ENCODE results near the gene GOLPH3. TPM values are rescaled to one million over a fixed set of nuclear protein-coding genes. Genes with fewer than 3 reads are reported as not detected.

GOLPH3 gene
- total and polyA plus RNA-seq, 2 of the 4 experiments (the other 2 are of a cell fraction): 38.2 to 41.3 TPM

DNA sequence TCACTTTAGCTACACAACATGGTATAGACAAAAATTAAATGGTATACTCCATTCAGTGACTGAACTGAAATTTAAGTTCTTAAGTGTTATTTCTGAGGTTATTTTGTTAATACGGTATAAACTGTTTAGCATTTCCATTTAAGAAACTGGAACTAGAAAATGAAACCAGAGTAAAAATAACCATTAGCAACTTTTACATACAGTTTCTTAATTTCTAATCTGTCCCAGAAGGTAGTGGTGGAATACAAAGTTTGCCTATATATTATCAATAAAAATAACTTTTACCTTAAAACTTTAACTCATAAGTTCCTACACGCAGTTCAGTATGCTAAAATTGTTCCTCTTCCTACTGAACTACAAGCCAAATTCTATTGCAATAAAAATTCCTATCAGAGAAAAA, 10.3 kb downstream of the GOLPH3 start:
- POLR2A ChIA-PET (ENCODE audit: unreplicated experiment): interaction anchor here (0.9 kb wide), 1 partner anchor 10 kb away, joined by 3 read pairs; the partner anchor contains the start of gene GOLPH3
- Histone ChIP-seq H4K5ac (ENCODE audit: low read depth, low read length) (no peak overlapping the region), H3K36me3 (ENCODE audit: control insufficient read depth, insufficient read depth, low read length) (peaks cover 28% of the 10 kb centered on the region), H2AFZ (replicated peaks; ENCODE audit: low read length, poor library complexity) (no peak overlapping the region), H3K4me1 (ENCODE audit: control insufficient read depth, insufficient read depth, low read length) (peaks cover 5% of the 10 kb centered on the region), H3K27ac (ENCODE audit: insufficient read depth, low read length) (no peak overlapping the region), H3K4me2 (ENCODE audit: low read depth, low read length) (no peak overlapping the region), H3K23ac (ENCODE audit: low read depth, low read length) (no peak overlapping the region), H3K9me1 (ENCODE audit: insufficient read depth, low read length) (peaks cover 6% of the 10 kb centered on the region), H3K18ac (ENCODE audit: low read depth, low read length) (no peak overlapping the region), H2BK15ac (ENCODE audit: low read depth, low read length) (no peak overlapping the region), H3K27me3 (ENCODE audit: control insufficient read depth, insufficient read depth, low read length) (no peaks in the 10 kb centered on the region), H2BK120ac (ENCODE audit: low read depth, low read length) (no peak overlapping the region), H3K56ac (ENCODE audit: extremely low read depth, insufficient read depth, low read length) (no peak overlapping the region), H3K9ac (ENCODE audit: low read depth, low read length) (no peak overlapping the region), H3K9me3 (ENCODE audit: control insufficient read depth, insufficient read depth, low read length) (no peaks in the 10 kb centered on the region), H3K4me3 (ENCODE audit: insufficient read depth, low read depth, low read length) (no peak overlapping the region), H3K14ac (replicated peaks; ENCODE audit: low read depth, low read length) (no peak overlapping the region), H4K8ac (ENCODE audit: low read depth in 2 of 2, low read length in 2 of 2) (no peak overlapping the region), H3K79me1 (ENCODE audit: low read depth in 1 of 2, low read length in 2 of 2) (peaks cover 3 to 41% of the 10 kb centered on the region in 2 experiments; a peak in 3 of 4 replicates), H4K20me1 (ENCODE audit: insufficient read depth, low read length) (peaks cover 85% of the 10 kb centered on the region), H4K91ac (ENCODE audit: insufficient read depth, low read depth, low read length) (no peak overlapping the region), H2BK5ac (ENCODE audit: low read depth, low read length, poor library complexity, severe bottlenecking) (no peak overlapping the region), H2AK9ac (replicated peaks; ENCODE audit: low read depth, low read length, poor library complexity) (no peak overlapping the region), H2AK5ac (ENCODE audit: low read depth, low read length) (no peak overlapping the region), H3K4ac (ENCODE audit: low read depth, low read length) (no peak overlapping the region), H2BK20ac (ENCODE audit: low read depth, low read length) (no peak overlapping the region)
- BruUV-seq (replicated peaks): no TSS peak
- ATAC-seq (ENCODE audit: low read depth) (no peak), DNase-seq (no peak)
- intact Hi-C loops (cut with micrococcal nuclease) (no loop called here), in situ Hi-C loops (cut with MboI; ENCODE audit: low sequenced_read_pairs) (no loop called here), dilution Hi-C loops (cut with HindIII; ENCODE audit: low sequenced_read_pairs, unreplicated experiment) (no loop called here)
- CTCF ChIA-PET: no interaction called here
- TF ChIP-seq MXI1 (IDR thresholded peaks at IDR 0.05; ENCODE audit: borderline replicate concordance, low read depth, low read length): no peak
- TF ChIP-seq SMC3 (IDR thresholded peaks at IDR 0.05; ENCODE audit: low read depth, low read length): no peak
- no peak for TF ChIP-seq CEBPB (IDR thresholded peaks at IDR 0.05; ENCODE audit: low read depth, low read length)
- TF ChIP-seq, protein P1, sequence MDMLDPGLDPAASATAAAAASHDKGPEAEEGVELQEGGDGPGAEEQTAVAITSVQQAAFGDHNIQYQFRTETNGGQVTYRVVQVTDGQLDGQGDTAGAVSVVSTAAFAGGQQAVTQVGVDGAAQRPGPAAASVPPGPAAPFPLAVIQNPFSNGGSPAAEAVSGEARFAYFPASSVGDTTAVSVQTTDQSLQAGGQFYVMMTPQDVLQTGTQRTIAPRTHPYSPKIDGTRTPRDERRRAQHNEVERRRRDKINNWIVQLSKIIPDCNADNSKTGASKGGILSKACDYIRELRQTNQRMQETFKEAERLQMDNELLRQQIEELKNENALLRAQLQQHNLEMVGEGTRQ (IDR thresholded peaks at IDR 0.05; ENCODE audit: low read depth, low read length): no peak
- TF ChIP-seq FOS (IDR thresholded peaks at IDR 0.05; ENCODE audit: low read depth, low read length): no peak
- TF ChIP-seq POLR2A (IDR thresholded peaks at IDR 0.05; ENCODE audit: low read depth, low read length): no peak
- no peak for TF ChIP-seq MAZ (IDR thresholded peaks at IDR 0.05; ENCODE audit: borderline replicate concordance, low read depth, low read length)
- no peak for TF ChIP-seq NFE2L2 (IDR thresholded peaks at IDR 0.05; ENCODE audit: low read depth, low read length)
- no peak for TF ChIP-seq BHLHE40 (IDR thresholded peaks at IDR 0.05; ENCODE audit: low read depth, low read length)
- TF ChIP-seq RFX5 (IDR thresholded peaks at IDR 0.05; ENCODE audit: low read depth, low read length): no peak
- TF ChIP-seq RCOR1 (IDR thresholded peaks at IDR 0.05; ENCODE audit: insufficient replicate concordance, low read length): no peak
- TF ChIP-seq MAFK (IDR thresholded peaks at IDR 0.05; ENCODE audit: low read depth, low read length): no peak
- TF ChIP-seq, protein P2, sequence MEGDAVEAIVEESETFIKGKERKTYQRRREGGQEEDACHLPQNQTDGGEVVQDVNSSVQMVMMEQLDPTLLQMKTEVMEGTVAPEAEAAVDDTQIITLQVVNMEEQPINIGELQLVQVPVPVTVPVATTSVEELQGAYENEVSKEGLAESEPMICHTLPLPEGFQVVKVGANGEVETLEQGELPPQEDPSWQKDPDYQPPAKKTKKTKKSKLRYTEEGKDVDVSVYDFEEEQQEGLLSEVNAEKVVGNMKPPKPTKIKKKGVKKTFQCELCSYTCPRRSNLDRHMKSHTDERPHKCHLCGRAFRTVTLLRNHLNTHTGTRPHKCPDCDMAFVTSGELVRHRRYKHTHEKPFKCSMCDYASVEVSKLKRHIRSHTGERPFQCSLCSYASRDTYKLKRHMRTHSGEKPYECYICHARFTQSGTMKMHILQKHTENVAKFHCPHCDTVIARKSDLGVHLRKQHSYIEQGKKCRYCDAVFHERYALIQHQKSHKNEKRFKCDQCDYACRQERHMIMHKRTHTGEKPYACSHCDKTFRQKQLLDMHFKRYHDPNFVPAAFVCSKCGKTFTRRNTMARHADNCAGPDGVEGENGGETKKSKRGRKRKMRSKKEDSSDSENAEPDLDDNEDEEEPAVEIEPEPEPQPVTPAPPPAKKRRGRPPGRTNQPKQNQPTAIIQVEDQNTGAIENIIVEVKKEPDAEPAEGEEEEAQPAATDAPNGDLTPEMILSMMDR (conservative IDR thresholded peaks at IDR 0.05; ENCODE audit: low read depth, low read length): no peak
- WGBS, 2 experiments (ENCODE audit: extremely low coverage in 2 of 2, insufficient read length in 1 of 2): no CpG with 5 or more reads among the region's 2 CpGs

Measured in IMR-90 (cell line).